IPS-20b (cell line): ENCODE results near the gene PPM1G.
A peak's percentile ranks its signal among the peaks of the same experiment; 100 is the strongest.
"Not testable (repeated sequence)": the region's sequence is repeated elsewhere in the genome, so short reads cannot be mapped to it uniquely, and the experiment has no call there.

ENCODE experiments used
- H3K27ac ChIP-seq: one replicate; pipeline ENCODE4 v1.5.1; 2013; ENCODE audit warnings: low read length
- H3K27me3 ChIP-seq: 2 replicates; pipeline ENCODE4 v1.6.1; 2013; ENCODE audit warnings: mild to moderate bottlenecking, low read length, inconsistent platforms; ENCODE audit not compliant: insufficient read depth
- H3K36me3 ChIP-seq: 2 replicates; pipeline ENCODE4 v1.6.1; 2013; ENCODE audit warnings: low read depth, mild to moderate bottlenecking, inconsistent platforms, low read length, moderate library complexity; ENCODE audit not compliant: insufficient read depth
- H3K4me1 ChIP-seq: 2 replicates; pipeline ENCODE4 v1.6.1; 2013; ENCODE audit warnings: mild to moderate bottlenecking, control low read depth, inconsistent platforms, low read length, moderate library complexity; ENCODE audit not compliant: insufficient read depth
- H3K4me3 ChIP-seq: 2 replicates; pipeline ENCODE4 v1.5.1; 2013; ENCODE audit warnings: mild to moderate bottlenecking, low read length, inconsistent platforms
- H3K9ac ChIP-seq: 2 replicates; pipeline ENCODE4 v1.6.1; 2013; ENCODE audit warnings: low read depth, mild to moderate bottlenecking, inconsistent platforms, low read length, moderate library complexity
- H3K9me3 ChIP-seq: 2 replicates; pipeline ENCODE4 v1.6.1; 2013; ENCODE audit warnings: mild to moderate bottlenecking, low read depth, low read length, inconsistent platforms; ENCODE audit not compliant: insufficient read depth

Gene PPM1G

GRCh38 chr2:27370026-27370815, 39.2 kb downstream of the PPM1G start, which contains the start of the genes EIF2B4 and SNX17:
EIF2B4 (minus strand) TSS chr2:27370338; CDS start chr2:27370314, 24 bp downstream.
SNX17 (plus strand) TSS chr2:27370616; CDS start chr2:27370744, 128 bp downstream.
- Histone ChIP-seq H3K9ac (peak within 1 kb of the TSS; percentile 93), H3K4me1 (no peaks in the 10 kb centered on the region), H3K27ac (peak within 1 kb of the TSS; percentile 80), H3K4me3 (peak within 1 kb of the TSS; percentile 80), H3K27me3 (no peaks in the 10 kb centered on the region), H3K36me3 (peaks cover 65% of the 10 kb centered on the region), H3K9me3 (no peaks in the 10 kb centered on the region)

GRCh38 chr2:27369471-27370025, 39.8 kb downstream of the PPM1G start:
- Histone ChIP-seq H3K9me3 (no peaks in the 10 kb centered on the region), H3K27me3 (no peaks in the 10 kb centered on the region), H3K9ac (peak overlapping the region; percentile 74; the same call in 1 of the 2 replicates), H3K4me1 (no peaks in the 10 kb centered on the region), H3K4me3 (peak overlapping the region; percentile 80), H3K36me3 (peaks cover 66% of the 10 kb centered on the region), H3K27ac (peak overlapping the region; percentile 1)

GRCh38 chr2:27363933-27364332, 45.5 kb downstream of the PPM1G start:
- Histone ChIP-seq H3K9ac (no peak overlapping the region), H3K4me1 (no peaks in the 10 kb centered on the region), H3K27me3 (no peaks in the 10 kb centered on the region), H3K4me3 (no peak overlapping the region), H3K36me3 (peaks cover 55% of the 10 kb centered on the region), H3K9me3 (no peaks in the 10 kb centered on the region; the same call in 1 of the 2 replicates), H3K27ac (no peak overlapping the region)

GRCh38 chr2:27362678-27363420, 46.5 kb downstream of the PPM1G start:
- H3K4me1 ChIP-seq = peaks cover 2% of the 10 kb centered on the region; the same call in 1 of the 2 replicates

GRCh38 chr2:27356382-27357181, 52.8 kb downstream of the PPM1G start, which contains the start of gene GTF3C2:
GTF3C2 (minus strand) TSS chr2:27356764; CDS start chr2:27343554, 13,210 bp downstream.
- Histone ChIP-seq H3K4me1 (peaks cover 14% of the 10 kb centered on the region), H3K4me3 (peak within 1 kb of the TSS; percentile 92), H3K9ac (peak within 1 kb of the TSS; percentile 99), H3K9me3 (no peaks in the 10 kb centered on the region; the same call in 1 of the 2 replicates), H3K27me3 (no peaks in the 10 kb centered on the region), H3K36me3 (no peaks in the 10 kb centered on the region), H3K27ac (peak within 1 kb of the TSS; percentile 100)

More at GRCh38 chr2:27362678-27363420, 46.5 kb downstream of the PPM1G start:
- Histone ChIP-seq H3K27me3 (no peaks in the 10 kb centered on the region), H3K27ac (no peak overlapping the region), H3K9me3 (no peaks in the 10 kb centered on the region; the same call in 1 of the 2 replicates), H3K36me3 (peaks cover 45% of the 10 kb centered on the region), H3K9ac (no peak overlapping the region), H3K4me3 (no peak overlapping the region)

- H3K9me3 ChIP-seq = no peaks in the 10 kb centered on the region; the same call in 1 of the 2 replicates
- H3K4me3 ChIP-seq = peak overlapping the region; percentile 92
- peaks cover 14% of the 10 kb centered on the region for H3K4me1 ChIP-seq
- no peaks in the 10 kb centered on the region for H3K36me3 ChIP-seq
- peak overlapping the region; percentile 99 for H3K9ac ChIP-seq
- H3K27ac ChIP-seq = peak overlapping the region; percentile 100
- no peaks in the 10 kb centered on the region for H3K27me3 ChIP-seq
Observed at GRCh38 chr2:27356056-27356381, 53.4 kb downstream of the PPM1G start.

- no peak overlapping the region for H3K4me3 ChIP-seq
- no peaks in the 10 kb centered on the region for H3K9me3 ChIP-seq
- no peak overlapping the region for H3K27ac ChIP-seq
- no peaks in the 10 kb centered on the region for H3K27me3 ChIP-seq
- peaks cover 6% of the 10 kb centered on the region for H3K36me3 ChIP-seq
- peaks cover 14% of the 10 kb centered on the region for H3K4me1 ChIP-seq
- no peak overlapping the region for H3K9ac ChIP-seq
Observed at GRCh38 chr2:27354597-27354927, 54.8 kb downstream of the PPM1G start.

GRCh38 chr2:27353762-27354596, 55.4 kb downstream of the PPM1G start:
- Histone ChIP-seq H3K4me3 (no peak overlapping the region), H3K9ac (peak overlapping the region; percentile 44; the same call in 1 of the 2 replicates), H3K36me3 (peaks cover 6% of the 10 kb centered on the region), H3K27ac (no peak overlapping the region), H3K27me3 (no peaks in the 10 kb centered on the region), H3K4me1 (peaks cover 14% of the 10 kb centered on the region), H3K9me3 (no peaks in the 10 kb centered on the region)

GRCh38 chr2:27353386-27353761, 56.0 kb downstream of the PPM1G start:
- H3K9ac ChIP-seq = peak overlapping the region; percentile 44; the same call in 1 of the 2 replicates
- H3K27me3 ChIP-seq, H3K36me3 ChIP-seq, H3K27ac ChIP-seq, H3K4me3 ChIP-seq, H3K9me3 ChIP-seq: not testable (repeated sequence)
- peaks cover 14% of the 10 kb centered on the region for H3K4me1 ChIP-seq

GRCh38 chr2:27351802-27352598, 57.4 kb downstream of the PPM1G start:
- peak overlapping the region; percentile 39; the same call in 1 of the 2 replicates for H3K9ac ChIP-seq
- no peaks in the 10 kb centered on the region for H3K27me3 ChIP-seq
- H3K27ac ChIP-seq = no peak overlapping the region
- no peaks in the 10 kb centered on the region for H3K9me3 ChIP-seq
- H3K4me1 ChIP-seq = peaks cover 10% of the 10 kb centered on the region
- no peak overlapping the region for H3K4me3 ChIP-seq
- H3K36me3 ChIP-seq = peaks cover 6% of the 10 kb centered on the region
